ENCODE data around the gene TCN2.

GRCh38 chr22:30628491-30628890, 21.5 kb downstream of the TCN2 start:
- TF ChIP-seq CTCF (IDR thresholded peaks at IDR 0.05; ENCODE audit: insufficient read depth, low read length, poor library complexity, severe bottlenecking) (no peak), EZH2phosphoT487 (conservative IDR thresholded peaks at IDR 0.05; ENCODE audit: low read length) (no peak)

All from SU-DHL-6 (cell line).